Ovary (tissue), 3 donors: ENCODE data around the gene PPP1R14C.

Experiments
- EP300 ChIP-seq: sonication (generic); formaldehyde crosslinking; IDR thresholded peaks from one replicate; pipeline ENCODE4 v1.6.1; 2017; ENCODE audit warnings: antibody characterized with exemption
- TF ChIP-seq, protein P1 (sequence below), 3 donors: fragments of 450-650 bp in 2 of 3; fragments of 200-600 bp in 1 of 3; IDR thresholded peaks; one replicate each; pipeline versions ENCODE4 v1.5.1 to v1.8.0; 2016 to 2022; ENCODE audit warnings: antibody characterized with exemption in 3 of 3, mild to moderate bottlenecking in 1 of 3
- donor health status: DM: no; HTN: no; CAD: no.

DNA sequence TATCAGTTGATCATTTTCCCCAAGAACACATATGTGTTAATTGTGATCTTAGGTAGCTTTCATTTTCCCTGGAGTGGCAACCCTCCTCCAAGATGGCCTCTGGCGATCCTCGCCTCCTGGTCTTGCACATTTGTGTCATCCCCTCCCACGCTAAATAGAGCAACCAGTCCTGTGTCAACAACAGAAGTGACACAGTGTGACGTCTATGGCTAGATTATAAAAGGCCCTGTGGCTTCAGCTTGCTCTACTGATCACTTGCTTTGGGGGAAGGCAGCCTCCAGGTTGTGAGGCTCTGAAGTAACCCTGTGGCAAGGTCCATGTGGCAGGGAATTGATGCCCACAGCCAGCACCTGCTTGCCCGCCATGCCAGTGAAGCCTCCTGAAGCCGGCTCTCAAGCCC lies 30.6 kb upstream of the PPP1R14C start:
- TF ChIP-seq, protein P1, sequence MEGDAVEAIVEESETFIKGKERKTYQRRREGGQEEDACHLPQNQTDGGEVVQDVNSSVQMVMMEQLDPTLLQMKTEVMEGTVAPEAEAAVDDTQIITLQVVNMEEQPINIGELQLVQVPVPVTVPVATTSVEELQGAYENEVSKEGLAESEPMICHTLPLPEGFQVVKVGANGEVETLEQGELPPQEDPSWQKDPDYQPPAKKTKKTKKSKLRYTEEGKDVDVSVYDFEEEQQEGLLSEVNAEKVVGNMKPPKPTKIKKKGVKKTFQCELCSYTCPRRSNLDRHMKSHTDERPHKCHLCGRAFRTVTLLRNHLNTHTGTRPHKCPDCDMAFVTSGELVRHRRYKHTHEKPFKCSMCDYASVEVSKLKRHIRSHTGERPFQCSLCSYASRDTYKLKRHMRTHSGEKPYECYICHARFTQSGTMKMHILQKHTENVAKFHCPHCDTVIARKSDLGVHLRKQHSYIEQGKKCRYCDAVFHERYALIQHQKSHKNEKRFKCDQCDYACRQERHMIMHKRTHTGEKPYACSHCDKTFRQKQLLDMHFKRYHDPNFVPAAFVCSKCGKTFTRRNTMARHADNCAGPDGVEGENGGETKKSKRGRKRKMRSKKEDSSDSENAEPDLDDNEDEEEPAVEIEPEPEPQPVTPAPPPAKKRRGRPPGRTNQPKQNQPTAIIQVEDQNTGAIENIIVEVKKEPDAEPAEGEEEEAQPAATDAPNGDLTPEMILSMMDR (IDR thresholded peaks at IDR 0.05): no peak
- TF ChIP-seq EP300: no peak
